HepG2 (cell line): Measurements from ENCODE around the gene SYNE3. TPM values are rescaled to one million over a fixed set of nuclear protein-coding genes. Genes with fewer than 3 reads are reported as not detected.
A peak's percentile ranks its signal among the peaks of the same experiment; 100 is the strongest.

ENCODE experiments used
- AGO2 ChIP-seq: fragments of 200-400 bp; formaldehyde crosslinking; optimal IDR thresholded peaks from 2 replicates; pipeline ENCODE3; 2017; ENCODE audit warnings: mild to moderate bottlenecking, low read depth, low read length, moderate library complexity
- BHLHE40 ChIP-seq: IDR thresholded peaks from 2 replicates; pipeline ENCODE4 v1.6.1; 2011; ENCODE audit warnings: low read length, improper control_type of control experiment
- CREM ChIP-seq, 2 experiments: sonication (generic) in 1 of 2; formaldehyde crosslinking in 1 of 2; IDR thresholded peaks; 2 replicates each; pipeline versions ENCODE4 v1.4.0 to v1.6.1; 2016 to 2020; ENCODE audit warnings: antibody characterized with exemption in 1 of 2, mild to moderate bottlenecking in 1 of 2, missing genetic modification reagents in 1 of 2
- DDIT3 ChIP-seq: sonication (generic); formaldehyde crosslinking; IDR thresholded peaks from 2 replicates; pipeline ENCODE4 v1.4.0; 2020; ENCODE audit warnings: mild to moderate bottlenecking, missing genetic modification reagents
- ERF ChIP-seq: IDR thresholded peaks from 2 replicates; pipeline ENCODE4 v1.6.1; 2018; ENCODE audit warnings: missing biosample characterization, missing genetic modification reagents
- FOXJ3 ChIP-seq: sonication (generic); formaldehyde crosslinking; IDR thresholded peaks from 2 replicates; pipeline ENCODE4 v1.4.0; 2020; ENCODE audit warnings: missing genetic modification reagents, mild to moderate bottlenecking, borderline replicate concordance
- HNRNPLL ChIP-seq: fragments of 200-400 bp; formaldehyde crosslinking; IDR thresholded peaks from 2 replicates; pipeline ENCODE4 v1.6.1; 2017; ENCODE audit warnings: mild to moderate bottlenecking, low read depth, low read length; ENCODE audit not compliant: poor library complexity, severe bottlenecking
- ISX ChIP-seq: sonication (generic); formaldehyde crosslinking; conservative IDR thresholded peaks from 2 replicates; pipeline ENCODE4 v1.5.0; 2020; ENCODE audit warnings: missing genetic modification reagents
- KDM3A ChIP-seq: IDR thresholded peaks from 2 replicates; pipeline ENCODE4 v1.6.1; 2018; ENCODE audit warnings: low read depth, missing compliant biosample characterization
- KDM4B ChIP-seq: sonication (generic); formaldehyde crosslinking; IDR thresholded peaks from 2 replicates; pipeline ENCODE4 v1.4.0; 2020; ENCODE audit warnings: missing genetic modification reagents
- KLF6 ChIP-seq: IDR thresholded peaks from 2 replicates; pipeline ENCODE4 v1.8.0; 2016; ENCODE audit warnings: missing biosample characterization, missing genetic modification reagents
- LCORL ChIP-seq, 2 experiments: fragments of 450-650 bp in 1 of 2; sonication (generic) in 1 of 2; formaldehyde crosslinking in 1 of 2; IDR thresholded peaks; 2 replicates each; pipeline versions ENCODE4 v1.5.0 to v1.6.1; 2017 to 2020; ENCODE audit warnings: antibody characterized with exemption in 1 of 2, missing genetic modification reagents in 1 of 2
- MED8 ChIP-seq: sonication (generic); formaldehyde crosslinking; IDR thresholded peaks from 2 replicates; pipeline ENCODE4 v1.8.1; 2023; ENCODE audit warnings: mild to moderate bottlenecking, missing genetic modification reagents; ENCODE audit not compliant: insufficient replicate concordance
- MZF1 ChIP-seq: sonication (generic); formaldehyde crosslinking; IDR thresholded peaks from 2 replicates; pipeline ENCODE4 v1.8.1; 2023; ENCODE audit warnings: mild to moderate bottlenecking, missing genetic modification reagents, borderline replicate concordance
- PPARG ChIP-seq: conservative IDR thresholded peaks from 2 replicates; pipeline ENCODE4 v1.6.1; 2016; ENCODE audit warnings: missing biosample characterization, missing genetic modification reagents
- ZNF570 ChIP-seq: sonication (generic); formaldehyde crosslinking; IDR thresholded peaks from 2 replicates; pipeline ENCODE4 v1.4.0; 2020; ENCODE audit warnings: mild to moderate bottlenecking, missing genetic modification reagents, borderline replicate concordance
- ZNF747 ChIP-seq: sonication (generic); formaldehyde crosslinking; IDR thresholded peaks from 2 replicates; pipeline ENCODE4 v1.8.1; 2023; ENCODE audit warnings: missing genetic modification reagents, mild to moderate bottlenecking, borderline replicate concordance
- polyA plus RNA-seq, 8 experiments: library from polyadenylated mRNA; depleted of rRNA in 3 of 8; stranded (reverse) in 7 of 8; unstranded in 1 of 8; fragments of >200 nt; fragmentation: Illumina TruSeq in 4 of 8; extraction: Trizol in 4 of 8; gene quantifications; 2 replicates each; pipeline versions ENCODE4 v1.2.1 to v1.2.3, GENCODE V29; 2011 to 2016; ENCODE audit warnings: low read depth in 4 of 8, missing spikeins in 1 of 8, mixed read lengths in 1 of 8; ENCODE audit not compliant: insufficient read depth in 1 of 8
- total RNA-seq, 5 experiments: library from RNA; depleted of rRNA; stranded (reverse); fragments of >200 nt; fragmentation: Illumina TruSeq; extraction: Trizol; gene quantifications; 2 replicates each; pipeline ENCODE4 v1.2.3, GENCODE V29; 2016; ENCODE audit warnings: low read depth in 1 of 5
- TF ChIP-seq, protein P1 (sequence below): sonication (generic); formaldehyde crosslinking; IDR thresholded peaks from 2 replicates; pipeline ENCODE4 v1.4.0; 2020; ENCODE audit warnings: missing genetic modification reagents, borderline replicate concordance
- TF ChIP-seq, protein P2 (sequence below): IDR thresholded peaks from 2 replicates; pipeline ENCODE4 v1.6.1; 2012; ENCODE audit warnings: inconsistent platforms
- TF ChIP-seq, protein P3 (sequence below): sonication (generic); formaldehyde crosslinking; IDR thresholded peaks from 2 replicates; pipeline ENCODE4 v1.5.0; 2020; ENCODE audit warnings: mild to moderate bottlenecking, missing genetic modification reagents
- TF ChIP-seq, protein P4 (sequence below): sonication (generic); formaldehyde crosslinking; IDR thresholded peaks from 2 replicates; pipeline ENCODE4 v1.4.0; 2020; ENCODE audit warnings: missing genetic modification reagents

The SYNE3 gene
- total and polyA plus RNA-seq, 2 of the 13 experiments (the other 11 are each of a cell fraction or from before 2014, with no cell fraction given): 7.8 to 8.0 TPM

- TF ChIP-seq BHLHE40 (peak; percentile 47; the same call in 1 of the 2 replicates), KDM4B (CRISPR knock-in tag) (no peak), ISX (no peak), ERF (CRISPR knock-in tag) (peak; percentile 84), ZNF747 (CRISPR knock-in tag) (peak; percentile 76), MZF1 (CRISPR knock-in tag) (no peak), AGO2 (peak; percentile 80), ZNF570 (CRISPR knock-in tag) (no peak), KLF6 (CRISPR knock-in tag) (0 out of 2 replicates have a peak, but pooled peaks have one; percentile 53), LCORL (IDR thresholded peaks at IDR 0.05) (no peak), LCORL (CRISPR knock-in tag; IDR thresholded peaks at IDR 0.05) (peak; percentile 72), KDM3A (CRISPR knock-in tag) (no peak), HNRNPLL (peak; percentile 73), CREM (IDR thresholded peaks at IDR 0.05) (peak; percentile 91), CREM (CRISPR knock-in tag; IDR thresholded peaks at IDR 0.05) (no peak), DDIT3 (CRISPR knock-in tag) (no peak), PPARG (no peak), FOXJ3 (peak; percentile 54; the same call in 1 of the 2 replicates), MED8 (CRISPR knock-in tag) (no peak)
- TF ChIP-seq, protein P1, sequence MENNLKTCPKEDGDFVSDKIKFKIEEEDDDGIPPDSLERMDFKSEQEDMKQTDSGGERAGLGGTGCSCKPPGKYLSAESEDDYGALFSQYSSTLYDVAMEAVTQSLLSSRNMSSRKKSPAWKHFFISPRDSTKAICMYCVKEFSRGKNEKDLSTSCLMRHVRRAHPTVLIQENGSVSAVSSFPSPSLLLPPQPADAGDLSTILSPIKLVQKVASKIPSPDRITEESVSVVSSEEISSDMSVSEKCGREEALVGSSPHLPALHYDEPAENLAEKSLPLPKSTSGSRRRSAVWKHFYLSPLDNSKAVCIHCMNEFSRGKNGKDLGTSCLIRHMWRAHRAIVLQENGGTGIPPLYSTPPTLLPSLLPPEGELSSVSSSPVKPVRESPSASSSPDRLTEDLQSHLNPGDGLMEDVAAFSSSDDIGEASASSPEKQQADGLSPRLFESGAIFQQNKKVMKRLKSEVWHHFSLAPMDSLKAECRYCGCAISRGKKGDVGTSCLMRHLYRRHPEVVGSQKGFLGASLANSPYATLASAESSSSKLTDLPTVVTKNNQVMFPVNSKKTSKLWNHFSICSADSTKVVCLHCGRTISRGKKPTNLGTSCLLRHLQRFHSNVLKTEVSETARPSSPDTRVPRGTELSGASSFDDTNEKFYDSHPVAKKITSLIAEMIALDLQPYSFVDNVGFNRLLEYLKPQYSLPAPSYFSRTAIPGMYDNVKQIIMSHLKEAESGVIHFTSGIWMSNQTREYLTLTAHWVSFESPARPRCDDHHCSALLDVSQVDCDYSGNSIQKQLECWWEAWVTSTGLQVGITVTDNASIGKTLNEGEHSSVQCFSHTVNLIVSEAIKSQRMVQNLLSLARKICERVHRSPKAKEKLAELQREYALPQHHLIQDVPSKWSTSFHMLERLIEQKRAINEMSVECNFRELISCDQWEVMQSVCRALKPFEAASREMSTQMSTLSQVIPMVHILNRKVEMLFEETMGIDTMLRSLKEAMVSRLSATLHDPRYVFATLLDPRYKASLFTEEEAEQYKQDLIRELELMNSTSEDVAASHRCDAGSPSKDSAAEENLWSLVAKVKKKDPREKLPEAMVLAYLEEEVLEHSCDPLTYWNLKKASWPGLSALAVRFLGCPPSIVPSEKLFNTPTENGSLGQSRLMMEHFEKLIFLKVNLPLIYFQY (CRISPR knock-in tag): peak; percentile 66
- TF ChIP-seq, protein P2, sequence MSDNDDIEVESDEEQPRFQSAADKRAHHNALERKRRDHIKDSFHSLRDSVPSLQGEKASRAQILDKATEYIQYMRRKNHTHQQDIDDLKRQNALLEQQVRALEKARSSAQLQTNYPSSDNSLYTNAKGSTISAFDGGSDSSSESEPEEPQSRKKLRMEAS: peak; percentile 73
- TF ChIP-seq, protein P3, sequence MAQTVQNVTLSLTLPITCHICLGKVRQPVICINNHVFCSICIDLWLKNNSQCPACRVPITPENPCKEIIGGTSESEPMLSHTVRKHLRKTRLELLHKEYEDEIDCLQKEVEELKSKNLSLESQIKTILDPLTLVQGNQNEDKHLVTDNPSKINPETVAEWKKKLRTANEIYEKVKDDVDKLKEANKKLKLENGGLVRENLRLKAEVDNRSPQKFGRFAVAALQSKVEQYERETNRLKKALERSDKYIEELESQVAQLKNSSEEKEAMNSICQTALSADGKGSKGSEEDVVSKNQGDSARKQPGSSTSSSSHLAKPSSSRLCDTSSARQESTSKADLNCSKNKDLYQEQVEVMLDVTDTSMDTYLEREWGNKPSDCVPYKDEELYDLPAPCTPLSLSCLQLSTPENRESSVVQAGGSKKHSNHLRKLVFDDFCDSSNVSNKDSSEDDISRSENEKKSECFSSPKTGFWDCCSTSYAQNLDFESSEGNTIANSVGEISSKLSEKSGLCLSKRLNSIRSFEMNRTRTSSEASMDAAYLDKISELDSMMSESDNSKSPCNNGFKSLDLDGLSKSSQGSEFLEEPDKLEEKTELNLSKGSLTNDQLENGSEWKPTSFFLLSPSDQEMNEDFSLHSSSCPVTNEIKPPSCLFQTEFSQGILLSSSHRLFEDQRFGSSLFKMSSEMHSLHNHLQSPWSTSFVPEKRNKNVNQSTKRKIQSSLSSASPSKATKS: no peak
- TF ChIP-seq, protein P4, sequence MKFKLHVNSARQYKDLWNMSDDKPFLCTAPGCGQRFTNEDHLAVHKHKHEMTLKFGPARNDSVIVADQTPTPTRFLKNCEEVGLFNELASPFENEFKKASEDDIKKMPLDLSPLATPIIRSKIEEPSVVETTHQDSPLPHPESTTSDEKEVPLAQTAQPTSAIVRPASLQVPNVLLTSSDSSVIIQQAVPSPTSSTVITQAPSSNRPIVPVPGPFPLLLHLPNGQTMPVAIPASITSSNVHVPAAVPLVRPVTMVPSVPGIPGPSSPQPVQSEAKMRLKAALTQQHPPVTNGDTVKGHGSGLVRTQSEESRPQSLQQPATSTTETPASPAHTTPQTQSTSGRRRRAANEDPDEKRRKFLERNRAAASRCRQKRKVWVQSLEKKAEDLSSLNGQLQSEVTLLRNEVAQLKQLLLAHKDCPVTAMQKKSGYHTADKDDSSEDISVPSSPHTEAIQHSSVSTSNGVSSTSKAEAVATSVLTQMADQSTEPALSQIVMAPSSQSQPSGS: peak; percentile 77
Observed at GRCh38 chr14:95534299-95535225, 18.1 kb upstream of the SYNE3 start, which contains the start of gene GLRX5 (continued).
